GM23338 (cell line): ENCODE results near the gene HDAC9. TPM values are rescaled to one million over a fixed set of nuclear protein-coding genes. Genes with fewer than 3 reads are reported as not detected.

Experiments used
- ATAC-seq: fragments of 200-7000 bp; cut with Tn5 transposase; 3 replicates; pipeline ENCODE4 v1.9.1; 2020
- DNase-seq: peaks from one replicate; pipeline ENCODE4 v3.0.0-alpha.2; 2015; ENCODE audit warnings: low spot score
- H2AFZ ChIP-seq: fragments of 200-600 bp; sonication (generic); 2 replicates; pipeline ENCODE4 v1.8.0; 2016; ENCODE audit warnings: antibody characterized with exemption, mild to moderate bottlenecking, moderate library complexity
- H3F3A ChIP-seq: fragments of 200-600 bp; sonication (generic); replicated peaks from 2 replicates; pipeline ENCODE4 v1.8.0; 2017; ENCODE audit warnings: antibody characterized with exemption, mixed run types, low read depth
- H3K27ac ChIP-seq: fragments of 200-600 bp; sonication (generic); 2 replicates; pipeline ENCODE4 v1.6.1; 2016; ENCODE audit warnings: low read depth
- H3K27me3 ChIP-seq: fragments of 200-600 bp; sonication (generic); 2 replicates; pipeline ENCODE4 v1.8.0; 2016; ENCODE audit warnings: mild to moderate bottlenecking, mixed run types, moderate library complexity; ENCODE audit not compliant: insufficient read depth
- H3K36me3 ChIP-seq: fragments of 200-600 bp; sonication (generic); 2 replicates; pipeline ENCODE4 v1.8.0; 2016; ENCODE audit warnings: mild to moderate bottlenecking; ENCODE audit not compliant: insufficient read depth
- H3K4me1 ChIP-seq: fragments of 200-600 bp; sonication (generic); 2 replicates; pipeline ENCODE4 v1.8.0; 2016; ENCODE audit warnings: mild to moderate bottlenecking, moderate library complexity; ENCODE audit not compliant: insufficient read depth
- H3K4me2 ChIP-seq: fragments of 200-600 bp; sonication (generic); 2 replicates; pipeline ENCODE4 v1.7.1; 2017; ENCODE audit warnings: mixed run types
- H3K4me3 ChIP-seq: fragments of 200-600 bp; sonication (generic); 2 replicates; pipeline ENCODE4 v1.6.1; 2016; ENCODE audit warnings: mixed run types
- H3K79me2 ChIP-seq: fragments of 200-600 bp; sonication (generic); replicated peaks from 2 replicates; pipeline ENCODE4 v1.8.0; 2017; ENCODE audit warnings: mild to moderate bottlenecking; ENCODE audit not compliant: insufficient read depth
- H3K9me2 ChIP-seq: fragments of 200-600 bp; sonication (generic); 2 replicates; pipeline ENCODE4 v1.8.0; 2017; ENCODE audit not compliant: insufficient read depth
- H4K20me1 ChIP-seq: fragments of 200-600 bp; sonication (generic); replicated peaks from 2 replicates; pipeline ENCODE4 v1.8.0; 2017; ENCODE audit warnings: mild to moderate bottlenecking; ENCODE audit not compliant: insufficient read depth
- H3K27ac Mint-ChIP-seq: 2 replicates; pipeline ENCODE4 v1.8.0; 2020; ENCODE audit warnings: inconsistent platforms, mild to moderate bottlenecking, moderate library complexity, mixed read lengths
- H3K27me3 Mint-ChIP-seq: 3 replicates; pipeline ENCODE4 v1.8.0; 2022; ENCODE audit warnings: low read depth, mild to moderate bottlenecking, moderate library complexity, mixed read lengths, inconsistent platforms; ENCODE audit not compliant: insufficient read depth, poor library complexity
- H3K36me3 Mint-ChIP-seq: 3 replicates; pipeline ENCODE4 v1.8.0; 2021; ENCODE audit warnings: low read depth, mild to moderate bottlenecking, inconsistent platforms, moderate library complexity, mixed read lengths
- H3K4me1 Mint-ChIP-seq: 3 replicates; pipeline ENCODE4 v1.8.0; 2020; ENCODE audit warnings: mild to moderate bottlenecking, inconsistent platforms, mixed read lengths
- H3K4me3 Mint-ChIP-seq: 3 replicates; pipeline ENCODE4 v1.8.0; 2021; ENCODE audit warnings: moderate library complexity, mild to moderate bottlenecking, inconsistent platforms, mixed read lengths
- H3K9me3 Mint-ChIP-seq: 3 replicates; pipeline ENCODE4 v1.8.0; 2020; ENCODE audit warnings: moderate library complexity, mild to moderate bottlenecking, inconsistent platforms, mixed read lengths
- CREB1 ChIP-seq: fragments of 250-450 bp; sonication (Bioruptor Pico); IDR thresholded peaks from 2 replicates; pipeline ENCODE4 v1.5.0; 2020; ENCODE audit warnings: low read depth, mild to moderate bottlenecking, moderate library complexity
- CTCF ChIP-seq, 2 experiments: fragments of 200-600 bp in 1 of 2; sonication (generic) in 1 of 2; conservative IDR thresholded peaks; 2 replicates each; pipeline versions ENCODE4 v1.5.1 to v1.6.1; 2016 to 2017; ENCODE audit warnings: antibody characterized with exemption in 2 of 2, low read depth in 2 of 2, mild to moderate bottlenecking in 2 of 2, moderate library complexity in 1 of 2
- EZH2 ChIP-seq: fragments of 200-600 bp; sonication (generic); IDR thresholded peaks from one replicate; pipeline ENCODE4 v1.8.0; 2017; ENCODE audit warnings: antibody characterized with exemption, mild to moderate bottlenecking, low read depth; ENCODE audit not compliant: unreplicated experiment
- EZH2phosphoT487 ChIP-seq: fragments of 200-600 bp; sonication (generic); IDR thresholded peaks from one replicate; pipeline ENCODE4 v1.8.1; 2018; ENCODE audit warnings: antibody characterized with exemption; ENCODE audit not compliant: unreplicated experiment
- JUNB ChIP-seq: IDR thresholded peaks from one replicate; pipeline ENCODE4 v1.6.1; 2016; ENCODE audit warnings: antibody characterized with exemption; ENCODE audit not compliant: unreplicated experiment
- NANOG ChIP-seq: IDR thresholded peaks from 2 replicates; pipeline ENCODE4 v1.6.1; 2016; ENCODE audit warnings: antibody characterized with exemption, borderline replicate concordance
- POLR2AphosphoS5 ChIP-seq: IDR thresholded peaks from 2 replicates; pipeline ENCODE4 v1.6.1; 2016; ENCODE audit warnings: antibody characterized with exemption, low read depth
- REST ChIP-seq: IDR thresholded peaks from one replicate; pipeline ENCODE4 v1.6.1; 2018; ENCODE audit warnings: antibody characterized with exemption; ENCODE audit not compliant: unreplicated experiment
- STAT1 ChIP-seq: IDR thresholded peaks from one replicate; pipeline ENCODE4 v1.6.1; 2016; ENCODE audit warnings: antibody characterized with exemption; ENCODE audit not compliant: unreplicated experiment
- ZNF114 ChIP-seq: fragments of 250-450 bp; sonication (Bioruptor Pico); IDR thresholded peaks from 2 replicates; pipeline ENCODE4 v1.5.0; 2020; ENCODE audit warnings: mild to moderate bottlenecking, moderate library complexity
- ZNF331 ChIP-seq: fragments of 250-450 bp; sonication (Bioruptor Pico); IDR thresholded peaks from 2 replicates; pipeline ENCODE4 v1.5.0; 2020; ENCODE audit warnings: low read depth, mild to moderate bottlenecking, moderate library complexity
- polyA plus RNA-seq: library from polyadenylated mRNA; unstranded; fragments of >200 nt; fragmentation: Nextera tagmentation; extraction: Ambion mirVana; gene quantifications from 2 replicates; pipeline ENCODE4 v1.2.1, GENCODE V29; 2016
- total RNA-seq: library from RNA; depleted of rRNA; stranded (reverse); fragments of >200 nt; shearing (Covaris generic); gene quantifications from 2 replicates; pipeline ENCODE4 v1.2.3, GENCODE V29; 2014
- TF ChIP-seq, protein P1 (sequence below): IDR thresholded peaks from 2 replicates; pipeline ENCODE4 v1.6.1; 2016; ENCODE audit warnings: antibody characterized with exemption
- TF ChIP-seq, protein P2 (sequence below): fragments of 250-450 bp; sonication (Bioruptor Pico); IDR thresholded peaks from 2 replicates; pipeline ENCODE4 v1.5.0; 2020; ENCODE audit warnings: mild to moderate bottlenecking, moderate library complexity

HDAC9 gene
- total and polyA plus RNA-seq, 2 experiments from 2014 or later, result 8.3 to 18.5 TPM

- H3K27me3 Mint-ChIP-seq, result no peaks in the 10 kb centered on the region
- no peak overlapping the region for H3K27ac ChIP-seq
- no peaks in the 10 kb centered on the region for H3K9me3 Mint-ChIP-seq
- H3K4me1 Mint-ChIP-seq, result no peaks in the 10 kb centered on the region
- no peak overlapping the region for H3K27ac Mint-ChIP-seq
- H3K4me1 ChIP-seq, result no peaks in the 10 kb centered on the region
- no peaks in the 10 kb centered on the region for H3F3A ChIP-seq
- no peak overlapping the region for H3K4me3 Mint-ChIP-seq
- H3K79me2 ChIP-seq, result no peaks in the 10 kb centered on the region
- no peak overlapping the region for H3K4me3 ChIP-seq
- H3K9me2 ChIP-seq, result no peaks in the 10 kb centered on the region
- TF ChIP-seq ZNF331 (no peak), JUNB (no peak), NANOG (no peak), EZH2 (no peak), STAT1 (no peak), POLR2AphosphoS5 (no peak), CTCF (conservative IDR thresholded peaks at IDR 0.05; ENCODE audit: low read depth in 2 of 2) (no peak), EZH2phosphoT487 (no peak), ZNF114 (CRISPR knock-in tag) (no peak), REST (no peak), CREB1 (no peak)
- TF ChIP-seq, protein P1, sequence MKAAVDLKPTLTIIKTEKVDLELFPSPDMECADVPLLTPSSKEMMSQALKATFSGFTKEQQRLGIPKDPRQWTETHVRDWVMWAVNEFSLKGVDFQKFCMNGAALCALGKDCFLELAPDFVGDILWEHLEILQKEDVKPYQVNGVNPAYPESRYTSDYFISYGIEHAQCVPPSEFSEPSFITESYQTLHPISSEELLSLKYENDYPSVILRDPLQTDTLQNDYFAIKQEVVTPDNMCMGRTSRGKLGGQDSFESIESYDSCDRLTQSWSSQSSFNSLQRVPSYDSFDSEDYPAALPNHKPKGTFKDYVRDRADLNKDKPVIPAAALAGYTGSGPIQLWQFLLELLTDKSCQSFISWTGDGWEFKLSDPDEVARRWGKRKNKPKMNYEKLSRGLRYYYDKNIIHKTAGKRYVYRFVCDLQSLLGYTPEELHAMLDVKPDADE, result no peak
- TF ChIP-seq, protein P2, sequence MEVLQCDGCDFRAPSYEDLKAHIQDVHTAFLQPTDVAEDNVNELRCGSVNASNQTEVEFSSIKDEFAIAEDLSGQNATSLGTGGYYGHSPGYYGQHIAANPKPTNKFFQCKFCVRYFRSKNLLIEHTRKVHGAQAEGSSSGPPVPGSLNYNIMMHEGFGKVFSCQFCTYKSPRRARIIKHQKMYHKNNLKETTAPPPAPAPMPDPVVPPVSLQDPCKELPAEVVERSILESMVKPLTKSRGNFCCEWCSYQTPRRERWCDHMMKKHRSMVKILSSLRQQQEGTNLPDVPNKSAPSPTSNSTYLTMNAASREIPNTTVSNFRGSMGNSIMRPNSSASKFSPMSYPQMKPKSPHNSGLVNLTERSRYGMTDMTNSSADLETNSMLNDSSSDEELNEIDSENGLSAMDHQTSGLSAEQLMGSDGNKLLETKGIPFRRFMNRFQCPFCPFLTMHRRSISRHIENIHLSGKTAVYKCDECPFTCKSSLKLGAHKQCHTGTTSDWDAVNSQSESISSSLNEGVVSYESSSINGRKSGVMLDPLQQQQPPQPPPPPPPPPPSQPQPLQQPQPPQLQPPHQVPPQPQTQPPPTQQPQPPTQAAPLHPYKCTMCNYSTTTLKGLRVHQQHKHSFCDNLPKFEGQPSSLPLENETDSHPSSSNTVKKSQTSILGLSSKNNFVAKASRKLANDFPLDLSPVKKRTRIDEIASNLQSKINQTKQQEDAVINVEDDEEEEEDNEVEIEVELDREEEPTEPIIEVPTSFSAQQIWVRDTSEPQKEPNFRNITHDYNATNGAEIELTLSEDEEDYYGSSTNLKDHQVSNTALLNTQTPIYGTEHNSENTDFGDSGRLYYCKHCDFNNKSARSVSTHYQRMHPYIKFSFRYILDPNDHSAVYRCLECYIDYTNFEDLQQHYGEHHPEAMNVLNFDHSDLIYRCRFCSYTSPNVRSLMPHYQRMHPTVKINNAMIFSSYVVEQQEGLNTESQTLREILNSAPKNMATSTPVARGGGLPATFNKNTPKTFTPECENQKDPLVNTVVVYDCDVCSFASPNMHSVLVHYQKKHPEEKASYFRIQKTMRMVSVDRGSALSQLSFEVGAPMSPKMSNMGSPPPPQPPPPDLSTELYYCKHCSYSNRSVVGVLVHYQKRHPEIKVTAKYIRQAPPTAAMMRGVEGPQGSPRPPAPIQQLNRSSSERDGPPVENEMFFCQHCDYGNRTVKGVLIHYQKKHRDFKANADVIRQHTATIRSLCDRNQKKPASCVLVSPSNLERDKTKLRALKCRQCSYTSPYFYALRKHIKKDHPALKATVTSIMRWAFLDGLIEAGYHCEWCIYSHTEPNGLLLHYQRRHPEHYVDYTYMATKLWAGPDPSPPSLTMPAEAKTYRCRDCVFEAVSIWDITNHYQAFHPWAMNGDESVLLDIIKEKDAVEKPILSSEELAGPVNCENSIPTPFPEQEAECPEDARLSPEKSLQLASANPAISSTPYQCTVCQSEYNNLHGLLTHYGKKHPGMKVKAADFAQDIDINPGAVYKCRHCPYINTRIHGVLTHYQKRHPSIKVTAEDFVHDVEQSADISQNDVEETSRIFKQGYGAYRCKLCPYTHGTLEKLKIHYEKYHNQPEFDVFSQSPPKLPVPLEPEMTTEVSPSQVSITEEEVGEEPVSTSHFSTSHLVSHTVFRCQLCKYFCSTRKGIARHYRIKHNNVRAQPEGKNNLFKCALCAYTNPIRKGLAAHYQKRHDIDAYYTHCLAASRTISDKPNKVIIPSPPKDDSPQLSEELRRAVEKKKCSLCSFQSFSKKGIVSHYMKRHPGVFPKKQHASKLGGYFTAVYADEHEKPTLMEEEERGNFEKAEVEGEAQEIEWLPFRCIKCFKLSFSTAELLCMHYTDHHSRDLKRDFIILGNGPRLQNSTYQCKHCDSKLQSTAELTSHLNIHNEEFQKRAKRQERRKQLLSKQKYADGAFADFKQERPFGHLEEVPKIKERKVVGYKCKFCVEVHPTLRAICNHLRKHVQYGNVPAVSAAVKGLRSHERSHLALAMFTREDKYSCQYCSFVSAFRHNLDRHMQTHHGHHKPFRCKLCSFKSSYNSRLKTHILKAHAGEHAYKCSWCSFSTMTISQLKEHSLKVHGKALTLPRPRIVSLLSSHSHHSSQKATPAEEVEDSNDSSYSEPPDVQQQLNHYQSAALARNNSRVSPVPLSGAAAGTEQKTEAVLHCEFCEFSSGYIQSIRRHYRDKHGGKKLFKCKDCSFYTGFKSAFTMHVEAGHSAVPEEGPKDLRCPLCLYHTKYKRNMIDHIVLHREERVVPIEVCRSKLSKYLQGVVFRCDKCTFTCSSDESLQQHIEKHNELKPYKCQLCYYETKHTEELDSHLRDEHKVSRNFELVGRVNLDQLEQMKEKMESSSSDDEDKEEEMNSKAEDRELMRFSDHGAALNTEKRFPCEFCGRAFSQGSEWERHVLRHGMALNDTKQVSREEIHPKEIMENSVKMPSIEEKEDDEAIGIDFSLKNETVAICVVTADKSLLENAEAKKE (CRISPR knock-in tag), result no peak
- no peaks in the 10 kb centered on the region for H3K36me3 Mint-ChIP-seq
- no peaks in the 10 kb centered on the region for H4K20me1 ChIP-seq
- no peaks in the 10 kb centered on the region for H3K27me3 ChIP-seq
- H3K4me2 ChIP-seq, result no peak overlapping the region
- no peak for ATAC-seq
- H2AFZ ChIP-seq, result no peak overlapping the region
- DNase-seq, result no peak
- no peaks in the 10 kb centered on the region for H3K36me3 ChIP-seq
These were observed 408.1 kb downstream of the HDAC9 start for GRCh38 chr7:18903695-18904094.
